GM18951 (cell line): ENCODE measurements around the gene SCPEP1.
A peak's percentile ranks its signal among the peaks of the same experiment; 100 is the strongest.

ENCODE experiments used
- POLR2A ChIP-seq: IDR thresholded peaks from 4 replicates; pipeline ENCODE4 v1.6.1; 2011; ENCODE audit warnings: mild to moderate bottlenecking; ENCODE audit not compliant: insufficient read length, insufficient read depth; ENCODE audit errors: extremely low read depth
- in situ Hi-C: fragments of 300-500 bp; cut with MboI; formaldehyde crosslinking; loops from one replicate; pipeline ENCODE4 v1.12.0; 2022; ENCODE audit warnings: low sequenced_read_pairs, mixed read lengths, inconsistent platforms; ENCODE audit not compliant: unreplicated experiment

The SCPEP1 gene, protein sequence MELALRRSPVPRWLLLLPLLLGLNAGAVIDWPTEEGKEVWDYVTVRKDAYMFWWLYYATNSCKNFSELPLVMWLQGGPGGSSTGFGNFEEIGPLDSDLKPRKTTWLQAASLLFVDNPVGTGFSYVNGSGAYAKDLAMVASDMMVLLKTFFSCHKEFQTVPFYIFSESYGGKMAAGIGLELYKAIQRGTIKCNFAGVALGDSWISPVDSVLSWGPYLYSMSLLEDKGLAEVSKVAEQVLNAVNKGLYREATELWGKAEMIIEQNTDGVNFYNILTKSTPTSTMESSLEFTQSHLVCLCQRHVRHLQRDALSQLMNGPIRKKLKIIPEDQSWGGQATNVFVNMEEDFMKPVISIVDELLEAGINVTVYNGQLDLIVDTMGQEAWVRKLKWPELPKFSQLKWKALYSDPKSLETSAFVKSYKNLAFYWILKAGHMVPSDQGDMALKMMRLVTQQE

DNA sequence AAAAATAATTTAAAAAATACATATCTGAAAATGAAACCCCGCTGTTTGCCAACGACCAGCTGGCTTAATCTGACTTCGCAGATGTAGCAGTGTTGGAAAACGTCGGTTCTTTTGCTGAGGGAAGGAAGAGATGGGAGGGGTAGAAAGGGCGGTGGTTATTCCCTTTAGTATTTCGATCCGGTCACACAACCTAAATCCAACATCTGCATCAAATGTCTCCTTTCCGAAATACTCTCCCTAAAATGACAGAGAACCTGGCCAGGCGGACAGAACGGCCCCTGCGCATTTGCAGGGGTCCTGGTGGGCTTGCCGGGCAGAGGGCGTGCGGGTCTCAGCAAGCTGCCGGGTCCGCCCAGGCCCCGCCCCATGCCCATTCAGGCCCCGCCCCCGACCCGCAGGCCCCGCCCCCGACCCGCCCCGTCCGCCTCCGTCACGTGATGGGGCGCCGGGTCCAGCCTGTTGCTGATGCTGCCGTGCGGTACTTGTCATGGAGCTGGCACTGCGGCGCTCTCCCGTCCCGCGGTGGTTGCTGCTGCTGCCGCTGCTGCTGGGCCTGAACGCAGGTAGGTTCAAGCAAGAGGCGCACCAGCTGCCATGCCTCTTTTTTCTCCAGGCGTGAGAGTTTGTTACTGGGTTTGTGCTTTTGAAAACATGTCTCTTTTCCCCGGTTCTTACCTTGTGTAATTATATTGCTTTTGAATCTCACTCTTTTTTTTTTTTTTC lies at the start of gene SCPEP1:
Gene SCPEP1 (plus strand): TSS at position 459 of the 723 bp plus-strand sequence. CDS start 29 bp downstream, at position 488.
- TF ChIP-seq POLR2A: peak; percentile 81
- in situ Hi-C loops: no loop called here

DNA sequence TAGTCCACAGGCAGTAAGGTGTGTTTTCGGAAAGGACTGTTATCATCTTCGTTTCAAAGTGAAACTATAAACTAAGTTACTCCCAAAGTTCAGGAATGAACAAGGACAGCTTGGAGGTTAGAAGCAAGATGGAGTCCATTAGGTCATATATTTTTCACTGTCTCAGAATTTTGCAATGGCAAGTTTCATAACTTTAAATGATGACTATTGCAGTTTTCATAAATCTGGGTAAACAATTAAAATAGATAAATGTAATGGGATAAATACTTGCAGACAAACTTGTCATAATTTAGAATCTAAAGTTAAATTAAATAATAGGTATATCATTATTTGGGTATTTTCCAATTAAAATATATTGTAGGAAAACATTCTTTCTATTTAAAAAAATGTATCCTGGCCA lies 49.3 kb upstream of the SCPEP1 start:
- in situ Hi-C loops: no loop called here
- TF ChIP-seq POLR2A: no peak

DNA sequence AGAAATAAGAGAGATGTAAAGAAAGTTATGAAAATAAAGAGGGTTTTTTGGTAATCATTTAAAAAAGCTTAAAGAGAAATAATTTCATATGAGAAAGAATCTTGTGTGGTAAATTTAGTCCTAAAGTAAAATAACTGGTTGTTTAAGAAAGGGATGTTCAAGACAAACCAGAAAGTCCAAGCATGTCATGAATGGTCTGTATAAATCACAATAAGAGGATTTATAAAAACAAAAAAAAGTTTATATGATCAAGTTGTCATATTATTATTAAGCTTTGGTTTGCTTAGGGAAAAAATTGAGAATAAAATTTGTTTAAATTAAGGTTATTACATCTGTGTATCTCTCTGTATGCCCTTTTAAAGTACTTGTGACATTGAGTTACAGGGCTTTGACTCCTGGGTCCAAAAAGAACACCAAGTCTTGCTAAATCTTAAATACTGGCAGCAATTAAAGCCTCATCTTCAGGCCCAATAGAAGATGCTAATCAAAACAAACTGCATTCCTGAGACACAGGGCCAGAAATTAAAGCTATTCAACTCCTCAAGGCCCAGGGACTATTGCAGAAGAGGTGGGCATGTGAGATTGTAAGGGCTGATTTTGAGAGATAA lies 48.5 kb upstream of the SCPEP1 start:
- in situ Hi-C loops: no loop called here
- TF ChIP-seq POLR2A: no peak

DNA sequence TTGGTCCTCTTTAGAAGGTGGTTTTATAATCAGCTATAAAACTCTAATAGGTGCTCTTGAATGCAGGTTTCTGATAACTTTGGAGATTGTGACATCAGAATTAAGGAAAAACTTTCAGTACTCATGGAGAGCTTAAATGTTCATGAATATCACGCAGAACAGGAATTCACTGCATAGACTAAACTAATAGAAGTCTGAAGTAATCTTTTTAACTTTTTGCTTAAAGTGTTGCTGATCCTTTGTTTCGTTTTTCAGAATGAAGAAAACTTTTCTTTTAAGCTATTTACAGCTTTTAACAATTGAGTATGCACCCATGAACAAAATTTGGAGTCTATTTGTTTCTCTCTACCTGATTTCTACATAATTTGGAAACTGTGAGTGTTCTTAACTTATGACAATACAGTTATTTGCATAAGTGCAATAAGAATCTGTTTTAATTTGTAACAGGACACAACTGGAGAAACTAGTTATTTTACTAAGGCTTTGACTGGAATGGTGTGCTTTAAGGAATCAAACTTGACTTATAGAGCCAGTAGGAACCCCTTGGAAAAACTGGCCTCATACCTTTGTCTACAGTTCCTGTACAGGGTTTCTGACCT lies 47.1 kb upstream of the SCPEP1 start:
- in situ Hi-C loops: no loop called here
- no peak for TF ChIP-seq POLR2A

DNA sequence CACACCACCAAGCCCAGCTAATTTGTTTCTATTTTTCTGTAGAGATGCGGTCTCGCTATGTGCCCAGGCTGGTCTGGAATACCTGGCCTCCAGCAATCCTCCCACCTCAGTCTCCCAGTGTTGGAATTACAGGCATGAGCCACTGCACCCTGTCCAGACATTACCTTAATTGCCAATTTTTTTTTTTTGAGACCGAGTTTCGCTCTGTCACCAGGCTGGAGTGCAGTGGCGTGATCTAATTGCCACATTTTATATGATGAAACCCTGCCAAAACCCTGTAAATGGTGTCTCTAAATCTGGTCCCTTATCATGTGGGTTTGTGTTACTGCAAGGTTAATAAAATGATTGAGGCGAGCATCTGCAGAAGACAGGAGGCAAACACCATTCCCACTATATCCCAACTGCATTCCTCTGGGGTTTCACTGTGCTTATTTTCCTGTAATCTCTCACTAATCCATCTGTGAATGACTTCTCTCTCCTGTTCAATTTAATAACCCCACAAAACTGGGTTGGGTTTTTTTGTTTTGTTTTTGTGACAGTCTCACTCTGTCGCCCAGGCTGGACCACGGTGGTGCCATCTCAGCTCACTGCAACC lies 44.7 kb upstream of the SCPEP1 start:
- in situ Hi-C loops: no loop called here
- TF ChIP-seq POLR2A: no peak

DNA sequence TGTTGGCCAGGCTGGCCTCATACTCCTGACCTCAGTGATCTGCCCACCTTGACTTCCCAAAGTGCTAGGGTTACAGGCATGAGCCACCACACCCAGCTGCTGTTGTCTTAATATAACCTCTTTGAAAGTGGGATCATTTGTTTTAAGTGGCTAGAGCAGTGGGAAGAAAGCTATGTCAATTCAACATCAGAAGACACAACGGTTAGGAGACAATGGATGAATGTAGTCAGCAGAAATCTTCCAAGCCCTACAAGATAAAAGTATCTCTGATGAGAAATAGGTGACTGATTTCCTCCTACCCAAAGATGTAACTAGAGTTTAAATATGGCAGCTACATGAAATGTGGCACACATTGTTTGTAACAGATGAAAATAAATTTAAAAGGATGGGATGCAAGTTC lies 44.1 kb upstream of the SCPEP1 start:
- in situ Hi-C loops: no loop called here

DNA sequence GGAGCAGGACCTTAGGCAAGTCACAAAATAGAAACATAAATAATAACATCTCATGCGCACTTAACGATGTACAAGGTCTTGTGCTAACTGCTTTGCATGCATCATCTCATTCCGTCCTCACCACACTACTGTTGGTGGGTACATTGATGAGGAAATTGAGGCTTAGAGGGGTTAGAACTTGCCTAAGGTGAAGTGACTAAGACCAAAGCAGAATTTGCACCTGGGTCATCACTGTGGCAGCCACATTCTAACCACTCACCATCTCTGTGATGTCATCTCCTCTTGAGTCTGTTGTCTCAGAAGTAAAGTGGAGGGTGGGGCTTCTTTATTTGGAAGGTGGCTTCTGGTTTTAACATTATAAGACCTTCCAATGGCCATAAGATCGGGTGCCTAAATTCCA lies 43.7 kb upstream of the SCPEP1 start:
- no peak for TF ChIP-seq POLR2A
- in situ Hi-C loops: no loop called here

More for the DNA sequence above, 44.1 kb upstream of the SCPEP1 start:
- no peak for TF ChIP-seq POLR2A

DNA sequence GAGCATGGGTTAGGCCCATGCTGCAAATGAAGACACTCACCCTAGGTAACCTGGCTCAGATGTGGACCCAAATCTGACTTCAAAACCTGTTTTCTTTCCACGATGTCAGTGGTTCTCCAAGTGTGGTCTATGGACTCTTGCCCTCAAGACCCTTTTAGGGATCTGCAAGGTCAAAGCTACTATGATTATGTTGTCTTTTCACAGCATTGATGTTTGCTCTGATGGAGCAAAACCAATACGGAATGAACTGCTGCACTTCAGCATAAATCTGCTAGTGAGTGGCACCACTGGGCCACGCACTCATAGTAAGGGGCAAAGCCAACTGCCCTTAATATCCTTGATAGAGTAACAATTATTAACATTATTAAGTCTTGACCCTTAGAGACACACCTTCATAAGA lies 42.5 kb upstream of the SCPEP1 start:
- no peak for TF ChIP-seq POLR2A
- in situ Hi-C loops: loop anchor here (5.0 kb wide), 1 partner anchor 118 kb away; no protein-coding TSS in a partner anchor

DNA sequence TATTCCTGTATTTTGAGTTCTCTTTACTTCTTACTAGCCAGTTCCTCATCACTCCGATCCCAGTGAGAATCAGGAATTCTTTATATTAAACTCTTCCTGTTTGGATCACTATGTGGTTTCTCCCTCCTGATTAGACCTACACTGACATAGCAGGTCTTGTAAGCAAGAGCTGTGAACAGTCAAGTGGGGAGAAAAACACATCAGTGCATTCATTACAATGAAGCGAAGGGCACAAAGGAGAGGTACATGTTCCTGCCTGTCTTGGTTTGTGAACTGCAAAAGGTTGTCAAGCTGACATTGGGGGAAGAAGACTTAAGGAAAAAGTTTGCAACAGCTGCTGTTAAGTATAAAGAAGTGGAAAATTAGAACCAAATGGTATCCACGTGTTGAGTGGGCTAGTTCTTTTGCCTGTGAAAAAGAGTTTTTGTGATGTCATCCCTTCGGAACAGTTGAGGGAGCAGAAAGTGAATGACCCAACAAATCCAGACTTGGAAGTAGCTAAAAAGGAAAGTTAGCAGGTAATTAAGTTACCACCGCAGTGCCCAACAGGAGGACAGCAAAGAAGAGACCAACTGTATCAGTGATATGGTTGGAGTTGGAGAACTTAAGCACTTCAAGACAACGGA lies 41.1 kb upstream of the SCPEP1 start:
- TF ChIP-seq POLR2A: no peak
- in situ Hi-C loops: loop anchor here (5.0 kb wide), 1 partner anchor 120 kb away; no protein-coding TSS in a partner anchor

DNA sequence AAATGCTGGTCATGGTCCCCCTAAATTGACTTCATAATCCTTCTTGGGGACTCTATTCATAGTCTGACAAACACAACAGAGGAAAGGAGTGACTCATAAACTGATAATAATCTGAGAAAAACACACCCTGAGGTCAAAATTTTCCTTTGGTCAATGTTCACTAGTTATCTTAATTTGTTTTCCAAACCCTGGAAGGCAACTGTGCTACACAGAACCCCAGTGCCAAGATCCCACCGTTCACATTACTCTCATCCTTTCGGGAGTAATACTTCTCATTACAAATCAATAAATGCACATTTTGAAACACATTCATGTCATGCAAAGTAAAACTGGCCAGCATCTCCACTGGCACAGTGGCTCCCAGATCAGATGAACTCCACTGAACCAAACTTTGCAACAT lies 40.2 kb upstream of the SCPEP1 start:
- no peak for TF ChIP-seq POLR2A
- in situ Hi-C loops: loop anchor here (5.0 kb wide), 1 partner anchor 120 kb away; no protein-coding TSS in a partner anchor

DNA sequence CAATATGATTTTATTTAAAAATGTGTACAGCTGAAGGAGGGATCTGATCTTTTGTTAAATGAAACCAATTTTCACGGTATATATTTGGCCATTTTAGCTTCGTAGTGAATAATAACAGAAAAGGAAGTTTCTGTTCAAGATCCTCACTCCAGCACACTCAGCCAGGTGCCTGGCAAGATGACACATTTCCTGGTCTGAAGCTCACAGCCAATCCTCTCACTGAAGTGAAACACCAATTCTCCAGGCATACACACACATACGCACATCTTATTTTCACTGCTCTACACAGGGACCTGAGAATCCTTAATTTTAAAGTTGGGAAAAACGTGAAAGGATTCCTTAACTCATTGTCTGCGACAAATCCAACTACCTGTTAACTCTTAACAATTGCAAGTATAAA lies 39.7 kb upstream of the SCPEP1 start:
- in situ Hi-C loops: loop anchor here (5.0 kb wide), 1 partner anchor 121 kb away; no protein-coding TSS in a partner anchor

DNA sequence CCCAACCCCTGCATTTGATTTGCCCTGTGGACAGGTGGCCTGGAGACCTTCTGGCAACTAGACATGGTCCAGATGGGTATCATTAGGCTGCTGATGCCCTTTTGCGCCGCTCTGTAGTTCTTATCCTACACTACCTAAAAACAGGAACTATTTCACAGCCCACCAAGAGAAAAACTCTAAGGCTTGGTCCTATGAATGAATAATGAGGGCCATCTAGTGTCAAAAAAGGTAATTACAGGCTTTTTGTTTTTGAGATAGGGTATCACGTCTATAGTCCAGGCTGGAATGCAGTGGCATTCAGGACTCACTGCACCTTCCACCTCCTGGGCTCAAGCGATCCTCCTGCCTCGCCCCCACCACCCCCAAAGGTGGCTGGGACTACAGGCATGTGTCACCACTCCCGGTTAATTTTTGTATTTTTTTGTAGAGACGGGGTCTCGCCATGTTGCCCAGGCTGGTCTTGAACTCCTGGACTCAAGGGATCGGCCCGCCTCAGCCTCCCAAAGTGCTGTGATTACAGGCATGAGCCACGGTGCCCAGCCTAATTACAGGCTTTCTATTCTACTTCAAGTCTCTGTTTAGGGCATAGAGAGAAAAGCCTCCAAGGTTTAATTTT lies 38.0 kb upstream of the SCPEP1 start:
- TF ChIP-seq POLR2A: no peak
- in situ Hi-C loops: loop anchor here (5.0 kb wide), 1 partner anchor 123 kb away; no protein-coding TSS in a partner anchor
